HEK293 (cell line): Measurements from ENCODE around the gene GARIN5B.

Source experiments
- CTCF ChIA-PET: fragments of 350-600 bp; formaldehyde crosslinking; extraction: SDS; loops from one replicate; lab custom pipeline; 2021; ENCODE audit warnings: antibody characterized with exemption; lab: Yijun Ruan, JAX
- POLR2A ChIA-PET: fragments of 300-600 bp; formaldehyde crosslinking; extraction: SDS; loops from one replicate; lab custom pipeline; 2020; ENCODE audit warnings: antibody characterized with exemption, inconsistent platforms; lab: Yijun Ruan, JAX
- H3K27ac ChIP-seq: fragments of 200-500 bp; sonication (Bioruptor generic); 2 replicates; pipeline ENCODE4 v1.5.1; 2014; ENCODE audit warnings: low read depth, low read length, control low read depth, inconsistent platforms; ENCODE audit errors: extremely low read depth
- H3K36me3 ChIP-seq, 2 experiments: fragments of 200-500 bp in 1 of 2; sonication (Bioruptor generic) in 1 of 2; 1 replicate in 1 of 2; 2 replicates in 1 of 2; pipeline ENCODE4 v1.5.1; 2014 to 2017; ENCODE audit warnings: inconsistent platforms in 2 of 2, low read length in 2 of 2; ENCODE audit not compliant: control insufficient read depth in 2 of 2, insufficient read depth in 1 of 2
- H3K4me1 ChIP-seq: fragments of 200-500 bp; sonication (Bioruptor generic); 2 replicates; pipeline ENCODE4 v1.5.1; 2014; ENCODE audit warnings: mild to moderate bottlenecking, low read length, inconsistent platforms; ENCODE audit not compliant: control insufficient read depth, insufficient read depth
- H3K4me3 ChIP-seq: 2 replicates; pipeline ENCODE4 v1.5.1; 2011; ENCODE audit warnings: low read depth, mild to moderate bottlenecking, control low read depth, low read length, moderate library complexity
- H3K9me3 ChIP-seq: fragments of 200-500 bp; sonication (Bioruptor generic); 2 replicates; pipeline ENCODE4 v1.5.1; 2014; ENCODE audit warnings: low read depth, low read length, inconsistent platforms; ENCODE audit not compliant: control insufficient read depth, insufficient read depth
- BCL11A ChIP-seq: fragments of 450-650 bp; formaldehyde crosslinking; IDR thresholded peaks from 2 replicates; pipeline ENCODE4 v1.5.1; 2016; ENCODE audit warnings: low read depth, missing biosample characterization, missing genetic modification characterization
- GLI2 ChIP-seq: fragments of 450-650 bp; formaldehyde crosslinking; IDR thresholded peaks from 2 replicates; pipeline ENCODE4; 2017; ENCODE audit warnings: missing biosample characterization, missing genetic modification characterization, low read depth, borderline replicate concordance
- SCRT1 ChIP-seq: fragments of 450-650 bp; formaldehyde crosslinking; IDR thresholded peaks from 2 replicates; pipeline ENCODE4 v1.5.1; 2016; ENCODE audit warnings: missing biosample characterization, missing genetic modification characterization, borderline replicate concordance
- SCRT2 ChIP-seq: fragments of 450-650 bp; formaldehyde crosslinking; IDR thresholded peaks from 2 replicates; pipeline ENCODE4 v1.5.1; 2016; ENCODE audit warnings: missing biosample characterization, missing genetic modification characterization
- SP3 ChIP-seq: fragments of 450-650 bp; formaldehyde crosslinking; IDR thresholded peaks from 2 replicates; pipeline ENCODE4 v1.5.1; 2016; ENCODE audit warnings: missing biosample characterization, missing genetic modification characterization
- ZNF335 ChIP-seq: fragments of 450-650 bp; formaldehyde crosslinking; conservative IDR thresholded peaks from 2 replicates; pipeline ENCODE4 v1.5.1; 2016; ENCODE audit warnings: missing biosample characterization, missing genetic modification characterization
- ZNF37A ChIP-seq: fragments of 450-650 bp; IDR thresholded peaks from 2 replicates; pipeline ENCODE4 v1.5.1; 2018; ENCODE audit warnings: missing biosample characterization, missing genetic modification characterization
- ZNF501 ChIP-seq: fragments of 450-650 bp; formaldehyde crosslinking; IDR thresholded peaks from 2 replicates; pipeline ENCODE4 v1.5.1; 2016; ENCODE audit warnings: missing biosample characterization, missing genetic modification characterization
- ZNF529 ChIP-seq: fragments of 450-650 bp; formaldehyde crosslinking; IDR thresholded peaks from 2 replicates; pipeline ENCODE4 v1.5.1; 2017; ENCODE audit warnings: missing genetic modification characterization, missing biosample characterization; ENCODE audit not compliant: insufficient replicate concordance
- ZNF654 ChIP-seq: fragments of 450-650 bp; formaldehyde crosslinking; IDR thresholded peaks from 2 replicates; pipeline ENCODE4 v1.5.1; 2016; ENCODE audit warnings: low read depth, missing biosample characterization, missing genetic modification characterization
- ZNF76 ChIP-seq: fragments of 450-650 bp; formaldehyde crosslinking; IDR thresholded peaks from 2 replicates; pipeline ENCODE4; 2016; ENCODE audit warnings: low read depth, missing biosample characterization, missing genetic modification characterization, borderline replicate concordance
- TF ChIP-seq, protein P1 (sequence below): fragments of 450-650 bp; formaldehyde crosslinking; IDR thresholded peaks from 2 replicates; pipeline ENCODE4 v1.5.1; 2016; ENCODE audit warnings: missing biosample characterization, missing genetic modification characterization

GARIN5B gene

GRCh38 chr19:55321466-55322137 lies 41.5 kb downstream of the GARIN5B start (continued):
- TF ChIP-seq SP3 (tag by site-specific recombination): no peak
- TF ChIP-seq BCL11A (tag by site-specific recombination): no peak
- TF ChIP-seq ZNF654 (tag by site-specific recombination): no peak

GRCh38 chr19:55320844-55321419 lies 42.1 kb downstream of the GARIN5B start:
- no peak overlapping the region for H3K27ac ChIP-seq
- TF ChIP-seq SCRT1 (tag by site-specific recombination) (peak; percentile 91), ZNF501 (tag by site-specific recombination) (no peak), SCRT2 (peak; percentile 95), GLI2 (tag by site-specific recombination) (no peak), BCL11A (tag by site-specific recombination) (no peak)
- no peaks in the 10 kb centered on the region for H3K36me3 ChIP-seq
- ChIA-PET POLR2A (interaction anchor here (1.1 to 3.3 kb wide), 6 partner anchors 18 to 87 kb away, joined by 3 to 21 read pairs (median 4); partner anchors contain the start of genes KMT5C, PPP6R1 and UBE2S), CTCF (interaction anchor here (0.7 to 6.6 kb wide), 5 partner anchors 19 to 519 kb away, joined by 3 to 41 read pairs (median 3); partner anchors contain the start of gene KMT5C)
- H3K9me3 ChIP-seq: no peaks in the 10 kb centered on the region
- H3K4me3 ChIP-seq: no peak overlapping the region
- no peaks in the 10 kb centered on the region for H3K4me1 ChIP-seq

DNA sequence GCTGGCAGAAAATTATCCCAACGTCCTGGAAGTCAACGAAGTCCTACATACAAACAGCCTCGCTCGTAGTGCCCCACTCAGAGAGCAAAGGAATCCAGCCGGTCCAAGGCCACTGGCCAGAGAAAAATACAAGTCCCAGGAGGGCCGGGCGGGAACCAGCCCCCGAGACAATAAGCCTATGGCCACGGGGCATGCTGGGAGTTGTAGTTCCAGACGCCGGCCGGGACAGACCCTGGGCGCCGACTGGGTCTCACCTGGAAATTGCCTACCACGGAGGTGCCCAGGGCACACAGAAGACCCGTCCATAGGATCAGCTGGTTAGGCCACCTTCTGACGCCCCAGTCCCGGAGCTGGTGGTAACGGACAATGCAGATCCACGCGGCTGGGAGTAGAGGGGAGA lies 43.3 kb downstream of the GARIN5B start:
- H3K27ac ChIP-seq: no peak overlapping the region
- no peaks in the 10 kb centered on the region for H3K36me3 ChIP-seq
- H3K9me3 ChIP-seq: no peaks in the 10 kb centered on the region
- ChIA-PET POLR2A (interaction anchor here (0.8 to 3.4 kb wide), 2 partner anchors 19 to 40 kb away, joined by 5 to 17 read pairs; partner anchors contain the start of genes HSPBP1 and KMT5C), CTCF (interaction anchor here (6.6 kb wide), 1 partner anchor 18 kb away, joined by 41 read pairs; no protein-coding TSS in a partner anchor)
- H3K4me1 ChIP-seq: no peaks in the 10 kb centered on the region
- H3K4me3 ChIP-seq: no peak overlapping the region
- TF ChIP-seq ZNF335 (tag by site-specific recombination) (peak; percentile 66), ZNF37A (no peak), ZNF529 (tag by site-specific recombination) (no peak), ZNF76 (tag by site-specific recombination) (peak; percentile 91)
- TF ChIP-seq, protein P1, sequence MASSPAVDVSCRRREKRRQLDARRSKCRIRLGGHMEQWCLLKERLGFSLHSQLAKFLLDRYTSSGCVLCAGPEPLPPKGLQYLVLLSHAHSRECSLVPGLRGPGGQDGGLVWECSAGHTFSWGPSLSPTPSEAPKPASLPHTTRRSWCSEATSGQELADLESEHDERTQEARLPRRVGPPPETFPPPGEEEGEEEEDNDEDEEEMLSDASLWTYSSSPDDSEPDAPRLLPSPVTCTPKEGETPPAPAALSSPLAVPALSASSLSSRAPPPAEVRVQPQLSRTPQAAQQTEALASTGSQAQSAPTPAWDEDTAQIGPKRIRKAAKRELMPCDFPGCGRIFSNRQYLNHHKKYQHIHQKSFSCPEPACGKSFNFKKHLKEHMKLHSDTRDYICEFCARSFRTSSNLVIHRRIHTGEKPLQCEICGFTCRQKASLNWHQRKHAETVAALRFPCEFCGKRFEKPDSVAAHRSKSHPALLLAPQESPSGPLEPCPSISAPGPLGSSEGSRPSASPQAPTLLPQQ (tag by site-specific recombination): no peak

GRCh38 chr19:55316646-55317045 lies 46.4 kb downstream of the GARIN5B start:
- Histone ChIP-seq H3K27ac (no peak overlapping the region), H3K9me3 (no peaks in the 10 kb centered on the region), H3K4me1 (no peaks in the 10 kb centered on the region), H3K36me3 (peaks cover 0 to 4% of the 10 kb centered on the region in 2 experiments; a peak in 1 of 3 replicates), H3K4me3 (no peak overlapping the region)
- ChIA-PET CTCF (interaction anchor here (0.7 to 5.7 kb wide), 4 partner anchors 14 to 360 kb away, joined by 3 to 45 read pairs (median 5); no protein-coding TSS in a partner anchor), POLR2A (interaction anchor here (3.4 kb wide), 1 partner anchor 23 kb away, joined by 17 read pairs; the partner anchor contains the start of gene KMT5C)
- no peak for TF ChIP-seq ZNF529 (tag by site-specific recombination)
- TF ChIP-seq, all 188 proteins: peak for 0
